HG02840 (cell line): ENCODE data around the gene LDLRAD4.

Experiments
- ATAC-seq: cut with Tn5 transposase; IDR thresholded peaks from one replicate; pipeline ENCODE4 v1.9.1; 2021; ENCODE audit warnings: mild to moderate bottlenecking, moderate library complexity, moderate number of reproducible peaks; ENCODE audit not compliant: unreplicated experiment, low FRiP score

LDLRAD4 gene

DNA sequence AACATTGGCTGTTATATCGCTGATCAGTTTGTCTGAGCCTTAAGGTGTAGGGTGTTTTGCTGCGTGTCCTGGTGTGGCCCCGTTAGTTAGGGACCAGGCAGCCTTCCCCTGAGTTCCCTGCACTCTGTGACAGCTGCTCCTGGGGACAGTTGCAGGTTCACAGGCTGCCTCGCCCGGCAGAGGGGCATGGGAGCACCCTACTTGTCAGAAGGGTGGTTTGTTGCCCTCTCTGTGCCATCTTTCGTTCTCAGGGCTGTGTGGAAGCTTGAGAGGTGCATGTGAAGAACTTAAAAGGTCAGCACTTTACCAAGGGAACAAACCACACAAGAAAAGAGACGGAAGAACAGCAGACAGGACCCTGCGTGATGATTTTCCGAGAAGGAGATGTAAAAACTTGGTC lies 159.6 kb downstream of the LDLRAD4 start:
- ATAC-seq = no peak

- no peak for ATAC-seq
Observed at GRCh38 chr18:13379062-13379865, 160.7 kb downstream of the LDLRAD4 start.

DNA sequence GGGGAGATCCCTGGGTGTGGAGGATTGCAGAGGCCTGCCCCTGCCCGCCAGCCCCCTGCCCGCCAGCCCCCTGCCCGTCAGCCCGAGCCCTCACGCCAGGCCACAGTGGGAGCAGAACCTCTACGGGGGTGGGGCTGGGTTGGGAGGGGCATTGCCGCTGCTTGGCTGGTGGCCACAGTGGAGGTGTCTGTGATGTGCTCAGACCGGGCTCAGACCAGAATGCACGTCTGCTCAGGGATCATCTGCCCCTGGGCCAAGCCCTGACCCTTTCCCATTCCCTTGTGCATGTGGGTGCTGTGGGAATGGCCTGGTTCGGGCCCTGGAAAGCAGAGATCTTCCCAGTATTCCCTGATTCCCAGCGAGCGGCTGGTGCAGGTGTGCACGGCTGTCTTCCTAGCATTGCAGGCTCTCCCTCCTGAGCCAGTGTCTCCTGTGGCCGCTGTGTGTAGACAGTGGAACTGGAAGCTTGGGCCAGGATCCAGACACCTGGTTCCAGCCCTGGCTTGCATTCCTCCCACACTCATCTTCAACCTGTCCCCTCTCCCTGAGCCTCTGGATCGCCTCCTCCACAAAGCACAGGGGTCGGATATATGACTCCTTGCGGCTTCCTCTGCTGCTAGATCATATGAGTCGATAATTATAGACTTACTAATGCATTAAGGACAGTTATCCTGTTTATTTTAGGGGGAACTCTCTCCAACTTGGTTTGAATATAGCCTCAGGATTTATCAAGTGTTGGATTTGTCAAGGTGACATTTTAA lies 161.6 kb downstream of the LDLRAD4 start:
- no peak for ATAC-seq

GRCh38 chr18:13380691-13381070 lies 162.1 kb downstream of the LDLRAD4 start:
- ATAC-seq = no peak

DNA sequence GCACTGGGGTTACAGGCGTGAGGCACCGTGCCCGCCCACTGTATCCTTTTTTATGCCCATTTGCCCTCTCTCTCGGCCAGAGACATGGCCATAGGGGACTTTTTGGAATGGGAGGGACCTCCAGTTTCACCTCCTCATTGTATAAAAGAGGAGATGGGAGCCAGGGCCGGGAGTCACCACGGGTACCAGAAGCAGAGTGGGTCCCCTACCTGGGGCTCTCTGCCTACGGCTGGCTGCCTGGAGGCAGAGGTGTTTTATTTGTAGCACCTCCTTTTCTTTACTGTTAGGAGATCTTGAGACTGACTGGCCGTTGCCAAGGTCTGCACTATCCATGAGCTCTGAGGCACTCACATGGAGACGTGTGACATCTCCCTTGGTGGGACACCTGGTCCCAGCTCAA lies 162.8 kb downstream of the LDLRAD4 start:
- no peak for ATAC-seq

GRCh38 chr18:13381944-13382365 lies 163.4 kb downstream of the LDLRAD4 start:
- ATAC-seq = no peak

DNA sequence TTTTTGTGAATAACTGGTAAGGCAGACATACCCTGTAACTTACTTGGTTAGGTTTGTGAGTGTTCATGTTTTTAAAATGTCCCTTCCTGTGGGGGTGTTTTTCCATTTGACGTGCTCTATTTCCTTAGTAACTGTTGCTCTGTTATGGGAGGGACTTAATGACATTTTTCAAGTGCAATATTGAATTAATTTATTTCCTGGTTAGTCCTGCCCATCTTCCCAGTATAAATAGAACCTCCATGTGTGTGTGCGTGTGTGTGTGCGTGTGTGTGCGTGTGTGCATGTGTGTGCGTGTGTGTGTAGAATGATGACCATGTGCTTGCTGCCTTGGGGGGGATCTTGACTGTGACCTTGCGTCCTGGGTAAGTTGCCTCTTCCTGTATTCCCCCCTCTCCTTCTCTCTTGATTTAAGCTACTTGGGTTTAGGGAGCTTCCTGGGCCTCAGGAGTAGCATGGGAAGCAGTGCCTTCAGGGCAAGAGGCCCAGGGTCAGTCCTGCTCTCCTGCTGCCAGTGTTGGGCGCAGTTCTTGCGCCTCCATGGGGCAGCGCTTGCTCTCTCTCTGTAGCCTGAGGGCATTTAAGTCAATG lies 163.9 kb downstream of the LDLRAD4 start:
- ATAC-seq = no peak

- no peak for ATAC-seq
Observed at GRCh38 chr18:13382954-13383827, 164.6 kb downstream of the LDLRAD4 start.

- ATAC-seq = no peak
Observed at GRCh38 chr18:13386891-13387801, 168.6 kb downstream of the LDLRAD4 start.

GRCh38 chr18:13387855-13388548 lies 169.4 kb downstream of the LDLRAD4 start:
- ATAC-seq = no peak

DNA sequence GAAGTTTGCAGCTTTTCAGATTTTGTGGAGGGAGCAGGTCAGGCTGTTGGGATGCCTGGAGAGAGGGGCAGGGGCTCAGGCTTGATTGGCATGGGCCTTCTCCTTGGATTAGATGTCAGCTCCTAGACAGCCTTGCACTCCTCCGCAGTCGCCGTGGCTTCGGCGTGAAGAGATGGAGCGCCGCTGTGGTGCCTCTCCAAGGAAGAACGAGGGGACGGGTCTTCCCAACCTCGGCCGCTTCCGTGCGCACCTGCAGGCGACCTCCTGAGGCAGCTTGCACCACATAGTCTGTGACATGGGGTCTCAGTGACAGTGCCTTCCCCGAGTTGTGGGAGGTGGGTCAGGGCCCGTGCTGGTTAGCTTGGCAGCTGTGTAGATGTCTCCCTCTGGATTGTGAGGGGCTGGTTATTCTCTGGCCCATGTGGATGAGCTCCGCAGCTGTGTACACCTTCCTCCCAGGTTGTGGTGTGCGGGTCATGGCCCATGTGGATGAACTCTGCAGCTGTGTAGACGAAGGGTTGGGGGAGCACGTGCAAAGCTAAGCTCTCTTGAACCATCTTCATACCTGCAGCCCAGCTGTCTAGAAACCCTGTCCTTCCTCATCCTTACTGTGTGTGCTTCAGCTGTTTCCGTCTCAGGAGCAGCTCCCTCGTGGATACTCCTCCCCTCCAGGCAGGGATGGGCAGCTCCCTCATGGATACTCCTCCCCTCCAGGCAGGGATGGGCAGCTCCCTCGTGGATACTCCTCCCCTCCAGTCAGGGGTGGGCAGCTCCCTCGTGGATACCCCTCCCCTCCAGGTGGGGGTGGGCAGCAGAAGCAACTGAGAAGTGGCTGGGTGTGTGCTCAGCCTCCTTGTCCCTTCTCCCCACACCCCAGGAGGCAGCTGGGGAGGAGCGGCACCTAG lies 170.3 kb downstream of the LDLRAD4 start:
- ATAC-seq = no peak

DNA sequence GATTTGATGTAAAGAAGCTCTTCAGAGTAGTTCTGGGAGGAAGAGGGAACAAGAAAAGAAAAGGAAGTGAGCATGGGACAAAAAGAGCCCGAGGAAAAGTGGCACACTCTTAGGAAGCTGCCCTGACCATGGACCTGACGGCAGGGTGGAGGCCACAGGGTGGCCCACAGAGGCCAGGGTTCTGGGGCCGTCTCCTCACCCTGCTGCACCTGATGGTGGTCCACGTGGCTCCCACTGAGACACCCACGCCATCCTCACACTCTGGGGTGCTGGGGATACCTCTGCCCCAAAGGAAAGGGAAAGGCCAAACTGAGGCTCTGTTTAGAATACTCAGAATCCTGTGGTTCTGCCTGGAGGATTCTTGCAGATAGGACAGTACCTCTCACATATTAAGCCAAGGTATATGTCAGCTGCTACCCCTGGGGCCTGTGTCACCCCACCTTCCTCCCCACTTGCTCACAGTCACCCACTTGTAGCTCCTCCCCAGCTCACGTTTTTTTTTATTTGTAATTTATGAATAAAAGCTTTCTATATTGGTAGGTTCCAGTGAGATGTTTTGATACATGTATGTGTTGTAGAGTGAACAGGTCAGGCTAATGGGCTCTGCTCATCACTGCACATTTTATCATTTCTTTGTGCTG lies 171.1 kb downstream of the LDLRAD4 start:
- ATAC-seq = no peak

- ATAC-seq = no peak
Observed at GRCh38 chr18:13390196-13390595, 171.6 kb downstream of the LDLRAD4 start.

GRCh38 chr18:13390711-13391110 lies 172.2 kb downstream of the LDLRAD4 start:
- no peak for ATAC-seq

DNA sequence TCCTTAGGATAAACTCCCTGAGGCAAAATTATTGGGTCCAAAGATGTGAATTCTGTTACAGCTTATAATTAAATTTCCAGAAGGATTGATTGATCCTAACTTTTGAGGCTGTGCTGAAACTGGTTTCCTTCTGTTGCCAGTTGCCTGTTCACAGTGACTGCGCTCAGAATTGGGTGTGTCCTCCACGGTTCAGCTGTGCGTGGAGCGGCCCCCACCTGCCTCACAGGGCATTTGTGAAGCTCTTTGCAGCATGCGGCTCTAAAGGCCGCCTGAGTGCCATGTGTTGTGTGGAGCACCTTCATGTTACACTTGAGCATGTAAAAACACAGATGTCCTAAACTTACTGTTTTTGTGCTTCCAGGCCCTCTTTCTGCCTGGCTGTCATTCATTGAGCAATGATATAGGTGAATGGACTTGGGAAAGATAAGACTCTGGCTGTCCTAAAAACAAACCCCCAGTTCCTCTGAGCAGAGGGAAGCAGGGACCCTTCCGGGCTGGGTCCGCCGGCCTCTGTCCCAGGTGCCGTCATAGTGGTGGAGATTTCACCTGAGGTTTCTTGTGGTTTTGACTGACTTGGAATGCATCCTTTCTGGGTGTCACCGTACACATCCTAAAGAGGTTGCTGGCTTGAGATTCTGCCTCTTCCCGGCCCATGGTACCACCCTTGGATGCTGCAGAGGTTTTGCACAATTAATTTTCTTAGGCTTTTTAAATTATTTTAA lies 173.6 kb downstream of the LDLRAD4 start:
- ATAC-seq = no peak

- ATAC-seq = no peak
Observed at GRCh38 chr18:13392899-13393298, 174.3 kb downstream of the LDLRAD4 start.

GRCh38 chr18:13393338-13393737 lies 174.8 kb downstream of the LDLRAD4 start:
- ATAC-seq = no peak
